NOMO-1 (cell line): ENCODE measurements around the gene NPTX1.
A peak's percentile ranks its signal among the peaks of the same experiment; 100 is the strongest.

Experiments used
- DNase-seq, 2 experiments: peaks; one replicate each; lab custom pipeline; 2025; ENCODE audit not compliant: unreplicated experiment in 2 of 2; lab: John Stamatoyannopoulos, UW

Gene NPTX1

DNA sequence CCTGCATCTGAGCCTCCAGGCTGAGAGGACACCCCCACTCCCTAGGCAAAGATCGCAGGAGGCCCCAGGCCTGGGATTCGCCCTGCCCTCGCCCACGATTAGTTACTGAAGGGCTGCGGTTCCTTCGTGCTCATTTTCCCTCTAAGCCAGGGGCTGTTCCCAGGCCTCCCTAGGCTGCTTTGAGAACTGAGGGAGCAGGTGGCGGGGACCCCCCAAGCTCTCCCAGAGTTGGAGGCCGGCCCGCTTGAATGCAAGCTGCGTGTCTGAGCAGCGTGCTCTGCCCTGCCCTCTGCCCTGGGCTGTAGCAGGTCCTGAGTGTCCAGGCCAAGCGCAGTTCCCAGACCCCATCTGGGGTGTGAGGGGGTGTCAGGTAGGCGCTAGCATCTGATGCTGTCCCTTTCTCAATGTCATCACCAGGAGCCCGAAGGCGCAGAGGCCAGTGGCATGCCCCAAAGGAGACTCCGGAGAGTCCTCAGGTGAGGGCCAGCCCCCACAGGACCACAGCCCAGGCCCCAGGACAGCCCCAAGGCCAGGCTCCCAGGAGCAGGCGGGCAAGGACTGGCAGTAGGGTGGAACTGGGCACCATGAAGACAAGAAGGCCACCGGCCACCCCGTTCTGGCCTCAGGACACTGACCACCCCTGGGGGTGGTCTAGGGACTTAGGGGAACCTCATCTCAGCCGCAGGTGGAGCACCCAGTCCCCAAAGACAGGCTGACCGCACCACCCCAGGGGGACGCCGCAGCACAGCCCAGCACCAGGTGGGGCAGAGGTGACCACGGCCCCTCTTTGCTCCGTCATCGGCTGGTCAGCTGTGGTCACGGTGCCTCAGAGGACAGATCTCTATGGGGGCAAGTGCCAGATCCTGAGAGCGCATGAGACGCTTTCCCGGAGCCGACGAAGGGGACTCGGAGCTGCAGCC lies 46.8 kb downstream of the NPTX1 start:
- no peak for DNase-seq

GRCh38 chr17:80428796-80429195 lies 47.6 kb downstream of the NPTX1 start:
- DNase-seq: no peak

GRCh38 chr17:80428363-80428762 lies 48.0 kb downstream of the NPTX1 start:
- no peak for DNase-seq

- no peak for DNase-seq
These were observed 48.8 kb downstream of the NPTX1 start for GRCh38 chr17:80427366-80428282.

DNA sequence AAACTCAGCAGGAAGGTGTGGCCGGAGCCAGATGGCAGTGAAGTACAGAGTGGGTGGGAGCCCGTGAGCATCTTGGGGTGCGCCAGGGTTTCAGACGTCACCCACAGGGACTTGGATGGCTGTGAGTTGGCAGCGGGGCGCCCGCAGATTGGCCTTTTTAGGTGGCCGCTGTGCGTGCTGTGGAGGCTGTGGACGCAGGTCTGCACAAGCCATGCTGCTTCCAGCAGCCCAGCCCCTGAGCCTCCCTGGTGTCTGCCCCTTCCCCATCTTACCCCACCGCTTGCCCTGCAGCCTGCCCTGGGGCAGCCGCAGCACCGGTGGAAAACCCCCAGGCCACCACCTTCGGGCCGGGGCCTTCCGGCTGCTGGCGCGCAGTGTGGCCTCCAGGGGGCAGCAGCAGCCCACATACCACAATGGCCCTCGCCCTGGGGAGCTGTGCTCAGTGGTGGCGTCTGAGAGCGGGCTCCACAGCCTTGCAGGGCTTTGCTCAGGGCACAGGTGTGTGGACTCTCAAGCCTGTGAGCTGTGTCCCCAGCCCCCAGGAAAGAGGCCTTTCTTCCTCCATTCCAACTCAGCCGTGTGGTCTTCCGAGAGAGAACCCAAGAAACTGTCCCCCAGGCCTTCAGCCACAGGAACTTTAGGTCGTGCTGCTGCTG lies 49.6 kb downstream of the NPTX1 start:
- DNase-seq: peak; percentile 31 to 41

- DNase-seq: no peak
These were observed 50.5 kb downstream of the NPTX1 start for GRCh38 chr17:80425835-80426426.

GRCh38 chr17:80424878-80425765 lies 51.3 kb downstream of the NPTX1 start:
- no peak for DNase-seq

GRCh38 chr17:80424261-80424660 lies 52.1 kb downstream of the NPTX1 start:
- no peak for DNase-seq

- DNase-seq: no peak
These were observed 52.7 kb downstream of the NPTX1 start for GRCh38 chr17:80423536-80424225.

DNA sequence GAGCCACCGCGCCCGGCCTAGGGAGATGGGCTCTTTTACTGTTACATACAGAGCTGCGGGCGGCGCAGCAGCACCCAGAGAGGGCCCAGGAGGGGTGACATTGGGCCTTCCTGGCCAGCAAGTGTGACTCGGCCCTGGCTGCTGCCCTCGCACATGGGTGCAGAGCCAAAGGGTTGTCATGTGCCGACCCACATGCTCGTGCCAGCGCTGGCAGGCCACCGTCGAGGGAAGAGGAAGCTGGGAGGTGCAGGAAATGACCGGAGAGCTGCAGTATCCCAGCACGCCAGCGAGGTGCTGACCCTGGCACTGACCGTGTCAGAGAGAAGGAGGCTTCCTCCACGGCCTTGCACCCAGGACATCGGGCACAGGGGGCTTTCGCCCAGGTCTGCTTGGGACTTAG lies 53.4 kb downstream of the NPTX1 start:
- DNase-seq: no peak

DNA sequence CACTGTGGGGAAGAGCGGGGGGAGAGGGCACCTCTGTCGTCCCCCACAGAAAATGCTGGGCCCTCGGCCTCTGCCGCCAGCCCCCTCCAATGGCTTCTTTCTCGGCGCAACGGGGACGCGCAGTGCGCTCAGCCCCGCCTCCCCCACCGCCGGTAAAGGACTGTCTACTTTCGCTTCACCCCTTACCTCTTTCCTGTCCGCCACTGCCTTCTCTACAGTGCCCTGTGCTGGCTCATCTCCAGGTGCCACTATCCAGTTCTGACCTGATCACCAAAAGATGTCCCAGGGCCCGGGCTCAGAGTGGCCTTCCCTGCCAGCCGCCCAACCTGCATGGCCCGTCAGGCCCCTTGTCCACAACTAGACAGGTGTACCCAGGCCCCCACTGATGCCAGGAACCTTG lies 54.1 kb downstream of the NPTX1 start:
- DNase-seq: no peak

DNA sequence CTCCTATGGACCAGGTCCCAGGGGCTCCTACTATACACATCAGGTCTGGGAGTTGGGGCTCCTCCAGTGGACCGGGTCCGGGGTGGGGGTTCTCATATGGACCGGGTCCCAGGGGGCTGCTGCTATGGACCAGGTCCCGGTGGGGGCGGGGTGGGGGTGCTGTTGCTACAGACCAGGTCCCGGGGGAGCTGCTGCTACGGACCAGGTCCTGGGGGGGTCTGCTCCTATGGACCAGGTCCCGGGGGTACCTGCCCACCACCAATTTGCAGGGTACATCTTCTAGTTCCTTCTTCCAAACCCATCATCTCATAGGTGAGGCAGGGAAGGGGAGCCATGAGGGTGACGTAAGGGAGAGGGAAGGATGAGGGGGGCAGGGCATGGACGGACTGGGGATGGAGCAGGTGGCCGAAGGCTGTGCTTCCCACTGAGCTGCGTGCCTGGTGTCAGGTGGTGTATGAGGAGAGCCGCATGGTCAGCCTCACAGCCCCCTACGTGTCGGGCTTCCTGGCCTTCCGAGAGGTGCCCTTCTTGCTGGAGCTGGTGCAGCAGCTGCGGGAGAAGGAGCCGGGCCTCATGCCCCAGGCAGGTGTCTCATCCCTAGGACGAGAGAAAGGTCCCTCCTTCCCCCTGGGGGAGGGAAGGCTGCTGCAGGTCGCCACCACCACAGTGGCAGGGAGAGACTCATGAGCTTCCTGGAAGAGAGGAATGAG lies 54.9 kb downstream of the NPTX1 start:
- no peak for DNase-seq

GRCh38 chr17:80419255-80419654 lies 57.2 kb downstream of the NPTX1 start:
- DNase-seq: no peak

DNA sequence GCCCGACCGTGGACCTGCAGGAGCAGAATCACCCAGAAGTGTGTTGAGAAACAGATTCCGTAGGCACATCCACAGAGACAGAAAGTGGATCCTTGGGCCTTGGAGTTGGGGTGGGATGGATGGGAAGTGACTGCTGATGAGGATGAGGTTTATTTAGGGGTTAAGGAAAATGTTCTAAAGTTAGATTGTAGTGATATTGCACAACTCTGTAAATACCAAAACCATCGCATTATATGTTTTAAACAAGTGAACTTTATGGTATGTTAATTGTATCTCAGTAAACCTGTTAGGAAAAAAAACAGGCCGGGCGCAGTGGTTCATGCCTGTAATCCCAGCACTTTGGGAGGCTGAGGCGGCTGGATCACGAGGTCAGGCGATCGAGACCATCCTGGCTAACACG lies 57.8 kb downstream of the NPTX1 start:
- no peak for DNase-seq
